CD1c-positive myeloid dendritic cell (primary cell): ENCODE measurements around the gene RNF126.
"Not testable (repeated sequence)": the region's sequence is repeated elsewhere in the genome, so short reads cannot be mapped to it uniquely, and the experiment has no call there.

ENCODE experiments used
- DNase-seq: peaks from one replicate; pipeline ENCODE4 v3.0.0-alpha.2; 2016; ENCODE audit errors: extremely low spot score

Gene RNF126

GRCh38 chr19:611481-611868, 51.5 kb downstream of the RNF126 start:
- DNase-seq: peak; percentile 9

GRCh38 chr19:610801-611480, 52.1 kb downstream of the RNF126 start:
- DNase-seq: peak; percentile 35

- DNase-seq: no peak
These were observed 52.8 kb downstream of the RNF126 start for GRCh38 chr19:610071-610800.

DNA sequence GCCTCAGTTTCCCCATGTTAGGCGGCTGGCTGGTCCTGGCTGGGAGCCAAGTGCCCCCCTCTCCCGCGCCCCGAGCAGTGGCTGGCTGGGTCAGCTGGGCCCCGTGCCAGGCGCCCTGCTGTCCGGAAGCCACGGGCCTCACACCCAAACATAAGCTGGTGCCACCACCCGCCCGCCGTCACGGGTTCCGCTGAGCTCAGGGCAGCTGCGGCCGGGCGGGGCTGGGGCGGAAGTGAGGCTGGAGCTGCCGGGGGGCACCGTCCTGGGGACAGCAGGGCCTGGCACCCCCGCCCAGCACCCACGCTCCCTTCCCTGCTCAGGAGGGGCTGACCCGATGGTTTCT, 54.0 kb downstream of the RNF126 start:
- peak; percentile 47 for DNase-seq

GRCh38 chr19:608155-609003, 54.6 kb downstream of the RNF126 start:
- no peak for DNase-seq

- no peak for DNase-seq
These were observed 55.5 kb downstream of the RNF126 start for GRCh38 chr19:607301-608154.

GRCh38 chr19:605061-605971, 57.7 kb downstream of the RNF126 start:
- not testable (repeated sequence) for DNase-seq

DNA sequence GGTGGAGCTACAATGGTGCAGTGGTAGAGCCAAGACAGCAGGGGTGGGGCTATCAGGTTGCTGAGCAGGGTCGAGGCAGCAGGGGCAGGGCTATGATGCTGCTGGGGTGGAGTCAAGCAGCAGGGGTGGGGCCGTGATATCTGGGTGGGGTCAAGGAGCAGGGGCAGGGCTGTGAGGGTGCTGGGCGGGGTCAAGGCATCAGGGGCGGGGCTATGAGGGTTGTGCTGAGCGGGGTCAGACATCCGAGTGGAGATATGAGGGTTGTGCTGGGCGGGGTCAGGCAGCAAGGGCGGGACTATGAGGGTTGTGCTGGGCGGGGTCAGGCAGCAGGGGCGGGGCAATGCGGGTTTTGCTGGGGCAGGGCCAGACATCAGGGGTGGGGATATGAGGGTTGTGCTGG, 58.7 kb downstream of the RNF126 start:
- peak; percentile 12 for DNase-seq

- DNase-seq: not testable (repeated sequence)
These were observed 59.2 kb downstream of the RNF126 start for GRCh38 chr19:603779-604178.

DNA sequence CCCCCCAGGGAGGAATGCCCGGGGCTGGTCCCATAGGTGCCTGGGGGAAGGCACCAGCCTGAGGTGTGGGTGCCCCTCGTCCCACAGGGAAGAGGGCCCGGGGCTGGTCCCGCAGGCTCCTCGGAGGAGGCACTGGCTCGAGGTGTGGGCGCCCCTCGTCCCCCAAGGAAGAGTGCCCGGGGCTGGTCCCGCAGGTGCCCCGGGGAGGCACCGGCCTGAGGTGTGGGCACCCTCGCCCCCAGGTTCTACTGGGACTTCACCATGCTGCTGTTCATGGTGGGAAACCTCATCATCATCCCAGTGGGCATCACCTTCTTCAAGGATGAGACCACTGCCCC, 59.7 kb downstream of the RNF126 start:
- DNase-seq: not testable (repeated sequence)

DNA sequence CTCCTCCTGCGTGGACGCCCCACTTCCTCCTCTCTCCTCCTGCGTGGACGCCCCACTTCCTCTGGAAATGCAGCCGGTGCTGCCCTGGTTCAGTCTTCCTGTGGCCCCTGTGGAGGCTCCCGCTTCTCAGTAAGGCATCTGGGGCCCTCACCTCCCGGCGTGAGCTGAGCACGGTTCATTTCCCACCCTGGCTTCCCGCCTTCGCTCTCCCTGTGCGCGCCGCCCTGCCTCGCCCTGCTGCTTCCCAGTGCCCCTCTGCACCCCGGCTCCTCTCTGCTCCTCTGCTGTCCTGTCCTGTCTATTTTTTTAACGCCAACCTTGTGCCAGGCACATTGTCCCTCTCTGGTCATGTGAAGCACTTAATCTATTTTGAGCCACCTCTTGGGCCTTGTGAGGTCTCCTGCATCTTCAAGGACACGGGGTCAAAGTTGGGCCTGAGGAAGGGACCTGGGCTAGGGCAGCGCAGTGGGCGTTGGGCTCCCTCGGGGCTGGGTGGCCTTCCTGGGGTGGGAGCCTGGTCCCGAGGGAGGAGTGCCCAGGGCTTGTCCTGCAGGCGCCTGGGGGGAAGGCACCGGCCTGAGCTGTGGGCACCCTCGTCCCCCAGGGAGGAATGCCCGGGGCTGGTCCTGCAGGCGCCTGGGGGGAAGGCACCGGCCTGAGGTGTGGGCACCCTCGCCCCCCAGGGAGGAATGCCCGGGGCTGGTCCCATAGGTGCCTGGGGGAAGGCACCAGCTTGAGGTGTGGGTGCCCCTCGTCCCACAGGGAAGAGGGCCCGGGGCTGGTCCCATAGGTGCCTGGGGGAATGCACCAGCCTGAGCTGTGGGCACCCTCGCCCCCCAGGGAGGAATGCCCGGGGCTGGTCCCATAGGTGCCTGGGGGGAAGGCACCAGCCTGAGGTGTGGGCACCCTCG, 60.4 kb downstream of the RNF126 start:
- DNase-seq: no peak

DNA sequence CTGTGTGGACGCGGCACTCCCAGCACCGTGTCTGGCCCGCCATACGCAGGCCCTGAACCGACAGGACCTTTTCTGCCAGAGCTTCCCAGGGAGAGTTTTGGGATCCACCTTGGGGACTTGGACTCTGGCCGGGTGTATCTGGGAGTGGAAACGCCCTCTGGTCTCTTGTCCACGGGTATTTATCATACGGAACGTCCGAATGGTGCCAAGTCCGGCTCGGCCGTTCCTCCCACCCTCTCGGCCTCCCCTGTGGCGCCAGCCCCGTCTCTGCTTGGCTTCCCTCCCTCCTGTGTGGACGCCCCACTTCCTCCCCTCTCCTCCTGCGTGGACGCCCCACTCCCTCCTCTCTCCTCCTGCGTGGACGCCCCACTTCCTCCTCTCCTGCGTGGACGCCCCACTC, 61.2 kb downstream of the RNF126 start:
- DNase-seq: no peak

DNA sequence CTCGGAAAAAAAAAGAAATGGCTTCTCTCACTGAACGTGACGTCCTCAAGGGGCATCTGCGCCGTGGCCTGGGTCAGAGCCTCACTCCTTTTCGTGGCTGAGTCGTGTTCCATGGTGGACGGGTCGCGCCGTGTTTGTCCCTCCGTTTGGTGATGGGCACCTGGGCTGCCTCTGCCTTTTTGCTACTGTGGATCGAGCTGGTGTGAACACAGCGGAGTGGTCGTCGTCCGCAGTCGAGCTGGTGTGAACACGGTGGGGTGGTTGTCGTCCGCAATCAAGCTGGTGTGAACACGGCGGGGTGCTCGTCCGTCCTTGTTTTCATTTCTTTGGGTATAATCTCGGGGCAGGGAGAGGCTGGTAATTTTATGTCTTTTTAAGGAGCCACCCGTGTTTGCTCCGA, 61.7 kb downstream of the RNF126 start:
- DNase-seq: no peak
